RCC 7860 (cell line): ENCODE data around the gene GOSR1.
"Not testable (repeated sequence)": the region's sequence is repeated elsewhere in the genome, so short reads cannot be mapped to it uniquely, and the experiment has no call there.

ENCODE experiments used
- DNase-seq: peaks from one replicate; pipeline ENCODE4 v3.0.0-alpha.2; 2015; ENCODE audit warnings: low spot score
- FAIRE-seq: peaks from 2 replicates; lab custom pipeline; 2012; peaks lifted over from hg19 to GRCh38; lab: Jason Lieb, UNC

The GOSR1 gene

GRCh38 chr17:30477083-30477773 lies at the start of gene GOSR1:
Gene GOSR1, plus strand, starts transcription at chr17:30477408. Its CDS starts 26 bp downstream, at chr17:30477434.
- peak; percentile 86 for DNase-seq
- FAIRE-seq = peak; percentile 78

DNA sequence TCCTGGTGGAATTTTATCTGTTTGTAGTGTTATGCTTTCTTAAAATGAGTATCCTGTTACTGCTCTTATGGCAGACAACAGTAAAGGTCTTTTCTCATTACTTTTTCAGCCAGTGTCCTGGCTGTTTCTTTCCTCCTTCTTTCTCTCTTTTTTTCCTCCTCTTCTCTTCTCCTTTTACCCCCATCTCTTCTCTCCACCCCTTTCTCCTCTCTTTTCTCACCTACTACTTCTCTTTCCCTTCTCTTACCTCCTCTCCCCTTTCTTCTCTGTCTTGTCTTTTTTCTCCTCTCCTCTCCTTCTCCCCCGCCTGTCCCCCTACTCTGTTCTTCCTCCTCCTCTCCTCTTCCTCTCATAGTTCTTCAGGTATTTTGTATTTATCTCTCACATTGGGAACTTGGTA lies 49.6 kb upstream of the GOSR1 start:
- no peak for DNase-seq
- FAIRE-seq = no peak

DNA sequence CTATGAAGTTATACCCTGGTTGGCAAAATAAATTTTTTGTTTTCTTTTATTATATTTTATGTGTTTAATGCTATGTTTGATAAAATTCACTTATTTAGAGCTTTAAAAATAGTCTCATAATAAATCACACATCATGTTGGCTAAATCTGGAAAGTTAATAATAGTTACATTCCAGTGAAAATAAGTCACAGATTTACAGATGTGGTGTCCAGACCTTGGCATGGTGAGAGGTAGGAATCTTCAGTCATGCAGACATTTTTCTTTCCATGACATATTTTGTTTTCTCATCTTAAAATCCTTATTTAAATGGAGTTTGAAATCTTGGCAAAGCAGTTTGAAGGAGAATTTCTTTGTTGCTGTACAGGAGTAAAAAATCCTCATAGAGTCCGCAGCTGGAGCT lies 48.1 kb upstream of the GOSR1 start:
- no peak for DNase-seq
- peak; percentile 80 for FAIRE-seq

GRCh38 chr17:30433514-30433913 lies 43.7 kb upstream of the GOSR1 start:
- FAIRE-seq = peak; percentile 60
- peak; percentile 62 for DNase-seq

DNA sequence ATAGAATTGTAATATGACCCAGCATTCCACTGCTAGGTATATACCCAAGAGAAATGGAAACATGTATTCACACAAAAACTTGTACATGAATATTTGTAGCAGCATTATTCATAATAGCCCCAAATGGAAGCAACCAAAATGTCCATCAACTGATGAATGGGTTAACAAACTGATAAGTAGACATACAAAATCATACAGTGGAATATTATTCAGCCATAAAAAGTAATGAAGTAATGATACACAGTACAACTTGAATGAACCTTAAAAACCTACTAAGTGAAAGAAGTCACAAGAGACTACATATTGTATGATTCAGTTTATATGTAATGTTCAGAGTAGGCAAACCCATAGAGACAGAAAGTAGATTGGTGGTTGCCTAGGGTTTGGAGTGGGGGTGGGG lies 40.5 kb upstream of the GOSR1 start:
- no peak for FAIRE-seq
- DNase-seq = no peak

DNA sequence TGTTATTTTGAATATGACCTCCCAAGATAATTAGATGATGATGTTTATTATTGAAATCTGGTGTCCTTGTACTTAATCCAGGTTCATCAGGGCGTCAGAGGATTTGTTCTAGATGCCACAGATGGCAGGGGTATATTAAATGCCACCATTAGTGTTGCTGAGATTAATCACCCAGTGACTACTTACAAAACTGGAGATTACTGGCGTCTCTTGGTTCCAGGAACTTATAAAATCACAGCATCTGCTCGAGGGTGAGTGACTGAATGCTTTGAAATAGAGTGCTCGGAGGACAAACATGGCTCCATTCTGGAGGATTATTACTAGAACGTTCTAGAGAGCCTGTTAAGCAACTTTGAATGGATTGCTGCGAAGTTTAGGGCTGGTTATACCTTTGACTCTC lies 33.5 kb upstream of the GOSR1 start:
- DNase-seq = no peak
- FAIRE-seq = no peak

GRCh38 chr17:30446640-30447039 lies 30.6 kb upstream of the GOSR1 start:
- FAIRE-seq, DNase-seq: not testable (repeated sequence)

DNA sequence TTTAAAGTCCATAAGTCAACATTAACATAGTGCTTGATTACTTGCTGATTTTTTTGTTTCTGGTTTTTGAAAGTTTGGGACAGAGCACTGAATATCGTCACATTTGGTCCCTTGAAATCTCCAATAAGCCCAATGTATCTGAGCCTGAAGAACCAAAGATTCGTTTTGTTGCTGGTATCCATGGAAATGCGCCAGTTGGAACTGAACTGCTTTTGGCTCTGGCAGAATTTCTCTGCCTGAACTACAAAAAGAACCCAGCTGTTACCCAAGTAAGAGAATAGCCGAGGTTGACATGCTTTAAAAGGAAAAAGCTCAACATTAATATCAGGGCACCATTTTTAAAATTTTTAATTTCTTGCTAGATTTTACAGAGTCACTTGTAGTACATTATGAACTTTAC lies 27.7 kb upstream of the GOSR1 start:
- FAIRE-seq (no peak), DNase-seq (no peak)

DNA sequence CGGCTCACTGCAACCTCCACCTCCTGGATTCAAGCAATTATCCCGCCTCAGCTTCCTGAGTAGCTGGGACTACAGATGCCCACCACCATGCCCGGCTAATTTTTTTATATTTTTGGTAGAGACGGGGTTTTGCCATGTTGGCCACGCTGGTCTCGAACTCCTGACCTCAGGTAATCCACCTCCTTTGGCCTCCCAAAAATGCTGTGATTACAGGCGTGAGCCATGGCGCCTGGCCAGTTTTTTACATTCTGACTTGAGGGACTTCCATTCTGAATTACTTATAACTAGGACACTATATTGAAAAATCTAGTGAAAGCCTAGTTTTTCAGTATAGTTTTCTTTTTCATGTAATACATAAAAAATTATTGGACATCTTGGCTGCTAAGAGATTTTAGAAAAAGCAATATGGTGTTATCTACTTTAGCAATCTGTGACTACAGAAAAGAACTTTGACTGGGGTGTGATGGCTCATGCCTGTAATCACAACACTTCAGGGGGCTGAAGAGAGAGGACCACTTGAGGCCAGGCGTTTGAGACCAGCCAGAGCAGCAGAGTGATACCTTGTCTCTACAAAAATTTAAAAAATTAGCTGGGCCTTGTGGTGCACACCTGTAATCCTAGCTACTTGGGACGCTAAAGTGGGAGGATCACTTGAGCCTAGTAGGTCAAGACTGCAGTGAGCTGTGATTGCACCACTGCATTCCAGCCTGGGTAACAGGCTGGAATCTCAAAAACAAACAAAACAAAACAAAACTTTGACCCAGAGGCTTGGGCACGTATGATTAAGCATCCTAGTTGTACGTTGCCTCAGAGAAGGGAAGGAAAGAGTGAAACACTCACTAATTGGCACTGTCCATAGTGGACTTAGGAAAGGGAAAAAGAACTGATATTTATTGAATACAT lies 26.8 kb upstream of the GOSR1 start:
- FAIRE-seq = no peak
- no peak for DNase-seq

GRCh38 chr17:30454635-30455034 lies 22.6 kb upstream of the GOSR1 start:
- DNase-seq = no peak
- FAIRE-seq = no peak

DNA sequence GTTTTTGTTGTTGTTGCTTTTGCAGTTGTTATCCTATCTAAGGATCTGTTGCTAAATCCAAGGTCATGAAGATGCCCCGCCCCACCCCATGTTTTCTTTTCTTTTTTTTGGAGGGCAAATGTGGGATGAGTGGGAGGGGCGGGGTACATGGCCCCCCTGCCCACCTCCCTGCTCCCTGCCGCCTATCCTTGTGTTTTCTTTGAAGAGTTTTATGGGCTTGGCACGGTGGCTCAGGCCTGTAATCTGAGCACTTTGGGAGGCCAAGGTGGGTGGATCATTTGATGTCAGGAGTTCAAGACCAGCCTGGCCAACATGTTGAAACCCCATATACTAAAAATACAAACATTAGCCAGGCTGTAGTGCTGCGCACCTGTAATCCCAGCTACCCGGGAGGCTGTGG lies 18.8 kb upstream of the GOSR1 start:
- FAIRE-seq = no peak
- DNase-seq = no peak

DNA sequence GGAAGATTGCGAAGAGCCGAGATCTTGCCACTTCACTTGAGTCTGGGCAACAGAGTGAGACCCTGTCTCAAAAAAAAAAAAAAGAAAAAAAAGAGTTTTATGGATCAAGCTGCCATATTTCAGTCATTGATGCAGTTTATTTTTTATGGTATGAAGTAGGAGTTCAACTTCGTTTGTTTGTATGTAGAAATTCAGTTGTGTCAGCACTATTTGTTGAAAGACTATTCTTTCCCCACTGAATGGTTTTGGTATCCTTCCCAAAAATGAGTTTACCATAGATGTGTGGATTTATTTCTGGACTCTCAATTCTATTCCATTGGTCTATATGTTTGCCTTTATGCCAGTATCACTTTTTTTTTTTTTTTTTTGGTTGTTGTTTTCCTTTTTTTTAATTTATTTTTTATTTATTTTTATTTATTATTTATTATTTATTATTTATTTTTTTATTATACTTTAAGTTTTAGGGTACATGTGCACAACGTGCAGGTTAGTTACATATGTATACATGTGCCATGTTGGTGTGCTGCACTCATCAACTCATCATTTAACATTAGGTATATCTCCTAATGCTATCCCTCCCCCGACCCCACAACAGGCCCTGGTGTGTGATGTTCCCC lies 18.3 kb upstream of the GOSR1 start:
- FAIRE-seq, DNase-seq: not testable (repeated sequence)

DNA sequence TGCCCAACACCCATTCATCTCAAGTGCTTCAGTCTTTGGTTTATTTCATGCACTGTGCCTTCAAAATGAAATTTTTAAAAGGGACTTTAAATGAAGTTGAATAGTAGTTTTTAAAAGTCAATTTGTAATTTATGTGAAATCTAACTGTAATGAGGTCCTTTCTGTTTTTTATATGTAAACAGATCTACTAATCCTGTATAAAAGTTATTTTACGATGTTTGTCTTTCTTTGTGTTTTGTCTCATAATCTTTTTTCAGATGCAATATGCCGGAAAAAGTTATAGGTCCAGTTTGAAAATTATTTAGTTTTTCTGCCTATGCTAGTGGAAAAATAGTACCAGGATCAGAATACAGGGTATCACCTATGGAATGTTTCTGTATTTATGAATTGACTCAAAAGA lies 8.7 kb upstream of the GOSR1 start:
- FAIRE-seq (no peak), DNase-seq (no peak)

GRCh38 chr17:30472238-30472890 lies 4.8 kb upstream of the GOSR1 start:
- DNase-seq (no peak), FAIRE-seq (no peak)

DNA sequence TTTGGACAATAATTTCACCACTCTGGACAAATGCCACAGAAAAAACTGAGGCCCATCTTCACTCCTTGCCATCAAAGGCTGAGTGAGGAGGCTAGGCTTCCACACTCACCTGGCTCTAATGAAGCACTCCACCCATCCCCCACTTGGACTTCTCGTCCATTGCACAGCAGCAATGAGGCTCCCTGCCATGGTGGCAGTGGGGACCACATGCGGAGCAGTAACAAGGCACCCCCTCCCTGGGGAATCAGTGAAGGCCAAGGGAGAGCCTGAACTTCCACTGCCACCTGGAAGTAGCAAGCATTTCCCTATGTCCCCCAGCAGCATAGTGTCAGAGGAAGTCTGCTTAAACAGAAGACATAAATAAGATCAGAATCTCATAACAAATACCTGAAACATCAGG lies 2.0 kb upstream of the GOSR1 start:
- FAIRE-seq (no peak), DNase-seq (no peak)

- DNase-seq = no peak
- no peak for FAIRE-seq
Observed at GRCh38 chr17:30476726-30477082, 504 bp upstream of the GOSR1 start.

GRCh38 chr17:30477774-30478115 lies 537 bp downstream of the GOSR1 start:
- FAIRE-seq = no peak
- no peak for DNase-seq

DNA sequence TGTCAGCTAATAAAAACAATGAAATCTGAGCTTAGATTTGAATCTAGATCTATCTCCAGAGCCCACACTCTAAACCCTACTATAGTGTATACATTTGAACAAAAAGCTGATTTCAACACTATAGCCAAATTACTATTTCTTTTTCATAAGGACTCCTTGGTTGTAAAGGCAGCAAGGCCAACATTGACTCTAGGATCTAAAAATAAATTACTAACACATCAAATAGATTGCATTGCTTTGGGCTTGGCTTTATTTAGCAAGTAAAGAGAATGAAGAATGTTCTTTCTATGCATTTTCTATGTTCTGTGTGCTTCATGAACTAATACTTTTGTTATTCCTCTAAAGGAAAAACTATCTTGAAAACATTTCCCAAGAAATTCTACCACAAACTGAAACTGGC lies 5.3 kb downstream of the GOSR1 start:
- no peak for FAIRE-seq
- no peak for DNase-seq

- DNase-seq = no peak
- no peak for FAIRE-seq
Observed at GRCh38 chr17:30483159-30483558, 6.0 kb downstream of the GOSR1 start.

GRCh38 chr17:30493780-30494179 lies 16.6 kb downstream of the GOSR1 start:
- DNase-seq (no peak), FAIRE-seq (no peak)

GRCh38 chr17:30495586-30495985 lies 18.4 kb downstream of the GOSR1 start:
- DNase-seq (no peak), FAIRE-seq (no peak)
